Testis (tissue), 2 donors: ENCODE results near the gene NOL4L.

ENCODE experiments used
- CTCF ChIP-seq, 3 experiments: fragments of 450-650 bp in 2 of 3; fragments of 200-600 bp in 1 of 3; sonication (generic) in 1 of 3; IDR thresholded peaks; one replicate each; pipeline ENCODE4 v1.5.1; 2016 to 2019; ENCODE audit warnings: antibody characterized with exemption in 3 of 3, mild to moderate bottlenecking in 2 of 3, moderate library complexity in 1 of 3
- POLR2A ChIP-seq: fragments of 450-650 bp; IDR thresholded peaks from one replicate; pipeline ENCODE4 v1.6.1; 2017; ENCODE audit warnings: antibody characterized with exemption, mild to moderate bottlenecking, moderate library complexity

- TF ChIP-seq CTCF (IDR thresholded peaks at IDR 0.05), result no peak
- TF ChIP-seq POLR2A, result no peak
Measured at GRCh38 chr20:32488066-32488838, 96.9 kb downstream of the NOL4L start.
